Ovary (tissue), 3 donors: ENCODE measurements around the gene ADAMTSL4.

Experiments used
- CTCF ChIP-seq, 3 donors: fragments of 450-650 bp in 2 of 3; fragments of 200-600 bp in 1 of 3; IDR thresholded peaks; one replicate each; pipeline versions ENCODE4 v1.5.1 to v1.8.0; 2016 to 2022; ENCODE audit warnings: antibody characterized with exemption in 3 of 3, mild to moderate bottlenecking in 1 of 3
- EP300 ChIP-seq: sonication (generic); formaldehyde crosslinking; IDR thresholded peaks from one replicate; pipeline ENCODE4 v1.6.1; 2017; ENCODE audit warnings: antibody characterized with exemption
- POLR2A ChIP-seq: fragments of 450-650 bp; IDR thresholded peaks from one replicate; pipeline ENCODE4 v1.6.1; 2017; ENCODE audit warnings: antibody characterized with exemption, mild to moderate bottlenecking, moderate library complexity
- donor health status: DM: no; HTN: no; CAD: no.

GRCh38 chr1:150544204-150544603 is 5.0 kb upstream of the ADAMTSL4 start:
- TF ChIP-seq CTCF (IDR thresholded peaks at IDR 0.05): no peak
- no peak for TF ChIP-seq POLR2A
- TF ChIP-seq EP300: no peak
